Skeletal muscle tissue (tissue), 4 donors: ENCODE data around the gene ANKRD34C. TPM values are rescaled to one million over a fixed set of nuclear protein-coding genes. Genes with fewer than 3 reads are reported as not detected.
A peak's percentile ranks its signal among the peaks of the same experiment; 100 is the strongest.
"Not testable (repeated sequence)": the region's sequence is repeated elsewhere in the genome, so short reads cannot be mapped to it uniquely, and the experiment has no call there.

Source experiments
- H3K27ac ChIP-seq: one replicate; pipeline ENCODE4 v1.7.0; 2013; ENCODE audit warnings: mild to moderate bottlenecking, low read depth, low read length, inconsistent platforms
- H3K27me3 ChIP-seq, 3 donors: one replicate each; pipeline ENCODE4 v1.7.0; 2013; ENCODE audit warnings: low read length in 3 of 3; ENCODE audit not compliant: control insufficient read depth in 3 of 3, insufficient read depth in 3 of 3
- H3K36me3 ChIP-seq, 3 donors: one replicate each; pipeline ENCODE4 v1.7.0; 2013; ENCODE audit warnings: low read length in 3 of 3; ENCODE audit not compliant: control insufficient read depth in 3 of 3, insufficient read depth in 3 of 3
- H3K4me1 ChIP-seq, 3 donors: one replicate each; pipeline ENCODE4 v1.7.0; 2013; ENCODE audit warnings: low read length in 3 of 3, mild to moderate bottlenecking in 3 of 3; ENCODE audit not compliant: control insufficient read depth in 3 of 3, insufficient read depth in 3 of 3
- H3K4me3 ChIP-seq, 3 donors: one replicate each; pipeline ENCODE4 v1.7.0; 2013; ENCODE audit warnings: low read length in 3 of 3
- H3K9ac ChIP-seq, 3 donors: one replicate each; pipeline ENCODE4 v1.7.0; 2013; ENCODE audit warnings: low read length in 3 of 3, mild to moderate bottlenecking in 3 of 3, moderate library complexity in 2 of 3, low read depth in 1 of 3
- H3K9me3 ChIP-seq, 3 donors: one replicate each; pipeline ENCODE4 v1.7.0; 2013; ENCODE audit warnings: low read length in 3 of 3; ENCODE audit not compliant: control insufficient read depth in 3 of 3
- total RNA-seq: library from RNA; depleted of rRNA; stranded (reverse); fragments of >200 nt; gene quantifications from one replicate; pipeline ENCODE4 v1.2.3, GENCODE V29; 2014
- donor health status: Osteomylitis.

Gene ANKRD34C
- total RNA-seq, 1 donor from 2014 or later: not detected

- Histone ChIP-seq H3K4me3 (peak within 1 kb of the TSS; percentile 71 to 77 (median 72)), H3K27ac (no peak within 1 kb of the TSS), H3K36me3 (peaks cover 2 to 5% (median 4%) of the 10 kb centered on the region in 3 donors), H3K9me3 (no peaks in the 10 kb centered on the region), H3K27me3 (peaks cover 18 to 36% (median 30%) of the 10 kb centered on the region in 3 donors), H3K9ac (peak within 1 kb of the TSS; percentile 65 to 69 (median 68)), H3K4me1 (peaks cover 15 to 36% (median 29%) of the 10 kb centered on the region in 3 donors)
Measured at GRCh38 chr15:79310985-79311900, 28.7 kb downstream of the ANKRD34C start, which contains the start of gene TMED3. Gene TMED3 (plus strand): TSS chr15:79311112. CDS start chr15:79311250, 138 bp downstream.

GRCh38 chr15:79311901-79312553 is 29.5 kb downstream of the ANKRD34C start:
- H3K4me1 ChIP-seq: peaks cover 15 to 40% (median 33%) of the 10 kb centered on the region in 3 donors
- H3K9me3 ChIP-seq: no peaks in the 10 kb centered on the region
- H3K36me3 ChIP-seq: peaks cover 2 to 5% (median 4%) of the 10 kb centered on the region in 3 donors
- H3K27me3 ChIP-seq: peaks cover 18 to 36% (median 30%) of the 10 kb centered on the region in 3 donors
- peak overlapping the region; percentile 71 to 77 (median 72) for H3K4me3 ChIP-seq
- H3K27ac ChIP-seq: no peak overlapping the region
- peak overlapping the region in 1 of 3 donors; percentile 26 for H3K9ac ChIP-seq

GRCh38 chr15:79314186-79314585 is 31.7 kb downstream of the ANKRD34C start:
- peaks cover 15 to 40% (median 33%) of the 10 kb centered on the region in 3 donors for H3K4me1 ChIP-seq
- no peak overlapping the region for H3K27ac ChIP-seq
- peaks cover 2 to 5% (median 4%) of the 10 kb centered on the region in 3 donors for H3K36me3 ChIP-seq
- H3K9ac ChIP-seq: no peak overlapping the region
- no peak overlapping the region for H3K4me3 ChIP-seq
- no peaks in the 10 kb centered on the region for H3K9me3 ChIP-seq
- peaks cover 17 to 24% (median 19%) of the 10 kb centered on the region in 3 donors for H3K27me3 ChIP-seq

GRCh38 chr15:79314811-79315210 is 32.3 kb downstream of the ANKRD34C start:
- H3K4me3 ChIP-seq: no peak overlapping the region
- H3K27me3 ChIP-seq: peaks cover 15 to 22% (median 19%) of the 10 kb centered on the region in 3 donors
- no peak overlapping the region for H3K27ac ChIP-seq
- H3K9ac ChIP-seq: no peak overlapping the region
- peaks cover 15 to 40% (median 33%) of the 10 kb centered on the region in 3 donors for H3K4me1 ChIP-seq
- peaks cover 2 to 5% (median 4%) of the 10 kb centered on the region in 3 donors for H3K36me3 ChIP-seq
- no peaks in the 10 kb centered on the region for H3K9me3 ChIP-seq

- Histone ChIP-seq H3K4me3 (no peak overlapping the region), H3K27me3 (peaks cover 10 to 17% (median 15%) of the 10 kb centered on the region in 3 donors), H3K36me3 (peaks cover 2 to 5% (median 4%) of the 10 kb centered on the region in 3 donors), H3K9me3 (peaks cover 0 to 3% (median 2%) of the 10 kb centered on the region in 3 donors), H3K27ac (no peak overlapping the region), H3K4me1 (peaks cover 15 to 35% (median 33%) of the 10 kb centered on the region in 3 donors), H3K9ac (peak overlapping the region in 1 of 3 donors; percentile 16)
Measured at GRCh38 chr15:79315623-79316328, 33.3 kb downstream of the ANKRD34C start.

- H3K36me3 ChIP-seq: peaks cover 2 to 5% (median 4%) of the 10 kb centered on the region in 3 donors
- H3K4me3 ChIP-seq: no peak overlapping the region
- peaks cover 6 to 27% (median 24%) of the 10 kb centered on the region in 3 donors for H3K4me1 ChIP-seq
- peaks cover 1 to 8% (median 5%) of the 10 kb centered on the region in 3 donors for H3K27me3 ChIP-seq
- no peak overlapping the region for H3K27ac ChIP-seq
- peaks cover 0 to 6% (median 2%) of the 10 kb centered on the region in 3 donors for H3K9me3 ChIP-seq
- H3K9ac ChIP-seq: no peak overlapping the region
Measured at GRCh38 chr15:79316864-79317263, 34.3 kb downstream of the ANKRD34C start.

GRCh38 chr15:79319973-79320372 is 37.5 kb downstream of the ANKRD34C start:
- H3K4me3 ChIP-seq, H3K27me3 ChIP-seq, H3K9ac ChIP-seq, H3K27ac ChIP-seq, H3K9me3 ChIP-seq, H3K36me3 ChIP-seq: not testable (repeated sequence)
- H3K4me1 ChIP-seq: peaks cover 4 to 13% (median 12%) of the 10 kb centered on the region in 3 donors

GRCh38 chr15:79321876-79322275 is 39.4 kb downstream of the ANKRD34C start:
- H3K36me3 ChIP-seq: peaks cover 0 to 3% (median 0%) of the 10 kb centered on the region in 3 donors
- no peaks in the 10 kb centered on the region for H3K27me3 ChIP-seq
- H3K9me3 ChIP-seq: peaks cover 0 to 6% (median 2%) of the 10 kb centered on the region in 3 donors
- no peaks in the 10 kb centered on the region for H3K4me1 ChIP-seq
- H3K27ac ChIP-seq: no peak overlapping the region
- no peak overlapping the region for H3K9ac ChIP-seq
- H3K4me3 ChIP-seq: no peak overlapping the region

GRCh38 chr15:79322306-79322705 is 39.8 kb downstream of the ANKRD34C start:
- H3K4me1 ChIP-seq: no peaks in the 10 kb centered on the region
- H3K9ac ChIP-seq: no peak overlapping the region
- no peak overlapping the region for H3K4me3 ChIP-seq
- H3K27me3 ChIP-seq: no peaks in the 10 kb centered on the region
- peaks cover 0 to 3% (median 0%) of the 10 kb centered on the region in 3 donors for H3K36me3 ChIP-seq
- no peak overlapping the region for H3K27ac ChIP-seq
- H3K9me3 ChIP-seq: peaks cover 0 to 6% (median 2%) of the 10 kb centered on the region in 3 donors
